ENCODE measurements around the gene TIPRL. TPM values are rescaled to one million over a fixed set of nuclear protein-coding genes. Genes with fewer than 3 reads are reported as not detected.
A peak's percentile ranks its signal among the peaks of the same experiment; 100 is the strongest.
"Not testable (repeated sequence)": the region's sequence is repeated elsewhere in the genome, so short reads cannot be mapped to it uniquely, and the experiment has no call there.

The TIPRL gene
- total RNA-seq, 1 experiment from 2014 or later = 68.5 TPM

GRCh38 chr1:168145184-168146159 is 33.3 kb upstream of the TIPRL start:
- Histone ChIP-seq H3K27me3 (replicated peaks) (no peaks in the 10 kb centered on the region), H3K9me3 (replicated peaks) (no peaks in the 10 kb centered on the region), H3K4me1 (replicated peaks) (no peaks in the 10 kb centered on the region), H3K36me3 (no peaks in the 10 kb centered on the region), H3K27ac (no peak overlapping the region), H3K4me3 (no peak overlapping the region)
- DNase-seq (ENCODE audit: low read depth in 1 of 2, low spot score in 2 of 2) = peak; percentile 66 to 83

GRCh38 chr1:168146160-168146539 is 32.6 kb upstream of the TIPRL start:
- no peak for DNase-seq (ENCODE audit: low read depth in 1 of 2, low spot score in 2 of 2)
- no peak overlapping the region for H3K4me3 ChIP-seq
- H3K9me3 ChIP-seq (replicated peaks) = no peaks in the 10 kb centered on the region
- no peaks in the 10 kb centered on the region for H3K36me3 ChIP-seq
- H3K27me3 ChIP-seq (replicated peaks) = no peaks in the 10 kb centered on the region
- H3K27ac ChIP-seq = no peak overlapping the region
- H3K4me1 ChIP-seq (replicated peaks) = no peaks in the 10 kb centered on the region

GRCh38 chr1:168146626-168147025 is 32.1 kb upstream of the TIPRL start:
- H3K27me3 ChIP-seq (replicated peaks) = no peaks in the 10 kb centered on the region

GRCh38 chr1:168148916-168149315 is 29.8 kb upstream of the TIPRL start:
- no peak overlapping the region for H3K27ac ChIP-seq
- no peak overlapping the region for H3K4me3 ChIP-seq
- no peaks in the 10 kb centered on the region for H3K36me3 ChIP-seq
- H3K27me3 ChIP-seq (replicated peaks) = no peaks in the 10 kb centered on the region
- H3K4me1 ChIP-seq (replicated peaks) = no peaks in the 10 kb centered on the region
- no peak for DNase-seq (ENCODE audit: low read depth in 1 of 2, low spot score in 2 of 2)
- H3K9me3 ChIP-seq (replicated peaks) = no peaks in the 10 kb centered on the region

More at GRCh38 chr1:168146626-168147025, 32.1 kb upstream of the TIPRL start:
- Histone ChIP-seq H3K27ac (no peak overlapping the region), H3K4me3 (no peak overlapping the region), H3K4me1 (replicated peaks) (no peaks in the 10 kb centered on the region), H3K36me3 (no peaks in the 10 kb centered on the region), H3K9me3 (replicated peaks) (no peaks in the 10 kb centered on the region)
- no peak for DNase-seq (ENCODE audit: low read depth in 1 of 2, low spot score in 2 of 2)

GRCh38 chr1:168150283-168150682 is 28.5 kb upstream of the TIPRL start:
- no peak for DNase-seq (ENCODE audit: low read depth in 1 of 2, low spot score in 2 of 2)
- H3K36me3 ChIP-seq = no peaks in the 10 kb centered on the region
- no peaks in the 10 kb centered on the region for H3K27me3 ChIP-seq (replicated peaks)
- H3K4me1 ChIP-seq (replicated peaks) = no peaks in the 10 kb centered on the region
- H3K9me3 ChIP-seq (replicated peaks) = no peaks in the 10 kb centered on the region
- no peak overlapping the region for H3K27ac ChIP-seq
- H3K4me3 ChIP-seq = no peak overlapping the region

GRCh38 chr1:168151935-168152334 is 26.8 kb upstream of the TIPRL start:
- H3K4me1 ChIP-seq (replicated peaks) = no peaks in the 10 kb centered on the region
- H3K36me3 ChIP-seq = no peaks in the 10 kb centered on the region
- H3K27me3 ChIP-seq (replicated peaks) = no peaks in the 10 kb centered on the region
- H3K27ac ChIP-seq = no peak overlapping the region
- H3K9me3 ChIP-seq (replicated peaks) = no peaks in the 10 kb centered on the region
- no peak overlapping the region for H3K4me3 ChIP-seq
- no peak for DNase-seq (ENCODE audit: low read depth in 1 of 2, low spot score in 2 of 2)

- H3K36me3 ChIP-seq; H3K4me1 ChIP-seq (replicated peaks); H3K27me3 ChIP-seq (replicated peaks); H3K9me3 ChIP-seq (replicated peaks); DNase-seq (ENCODE audit: low read depth in 1 of 2, low spot score in 2 of 2); H3K27ac ChIP-seq; H3K4me3 ChIP-seq: not testable (repeated sequence)
These were observed 24.1 kb upstream of the TIPRL start for GRCh38 chr1:168154707-168155106.

- H3K27me3 ChIP-seq (replicated peaks) = no peaks in the 10 kb centered on the region
- H3K36me3 ChIP-seq = no peaks in the 10 kb centered on the region
- H3K27ac ChIP-seq = no peak overlapping the region
- no peak overlapping the region for H3K4me3 ChIP-seq
- H3K9me3 ChIP-seq (replicated peaks) = no peaks in the 10 kb centered on the region; the same call in 1 of the 2 replicates
- DNase-seq (ENCODE audit: low read depth in 1 of 2, low spot score in 2 of 2) = no peak
- H3K4me1 ChIP-seq (replicated peaks) = no peaks in the 10 kb centered on the region
These were observed 22.9 kb upstream of the TIPRL start for GRCh38 chr1:168155910-168156309.

GRCh38 chr1:168157638-168158037 is 21.1 kb upstream of the TIPRL start:
- Histone ChIP-seq H3K27me3 (replicated peaks) (no peaks in the 10 kb centered on the region), H3K9me3 (replicated peaks) (peaks cover 2% of the 10 kb centered on the region; the same call in 1 of the 2 replicates), H3K4me3 (no peak overlapping the region), H3K36me3 (no peaks in the 10 kb centered on the region), H3K4me1 (replicated peaks) (no peaks in the 10 kb centered on the region), H3K27ac (no peak overlapping the region)
- no peak for DNase-seq (ENCODE audit: low read depth in 1 of 2, low spot score in 2 of 2)

- no peak for DNase-seq (ENCODE audit: low read depth in 1 of 2, low spot score in 2 of 2)
These were observed 19.5 kb upstream of the TIPRL start for GRCh38 chr1:168159251-168159650.

GRCh38 chr1:168159979-168160378 is 18.8 kb upstream of the TIPRL start:
- H3K36me3 ChIP-seq = no peaks in the 10 kb centered on the region
- no peak overlapping the region for H3K4me3 ChIP-seq
- H3K27me3 ChIP-seq (replicated peaks) = no peaks in the 10 kb centered on the region
- DNase-seq (ENCODE audit: low read depth in 1 of 2, low spot score in 2 of 2) = no peak
- H3K4me1 ChIP-seq (replicated peaks) = no peaks in the 10 kb centered on the region
- H3K27ac ChIP-seq = no peak overlapping the region
- peaks cover 2% of the 10 kb centered on the region; the same call in 1 of the 2 replicates for H3K9me3 ChIP-seq (replicated peaks)

More at GRCh38 chr1:168159251-168159650, 19.5 kb upstream of the TIPRL start:
- no peaks in the 10 kb centered on the region for H3K36me3 ChIP-seq
- H3K9me3 ChIP-seq (replicated peaks) = peaks cover 2% of the 10 kb centered on the region; the same call in 1 of the 2 replicates
- H3K4me1 ChIP-seq (replicated peaks) = no peaks in the 10 kb centered on the region
- H3K27me3 ChIP-seq (replicated peaks) = no peaks in the 10 kb centered on the region
- no peak overlapping the region for H3K4me3 ChIP-seq
- H3K27ac ChIP-seq = no peak overlapping the region

- no peak for DNase-seq (ENCODE audit: low read depth in 1 of 2, low spot score in 2 of 2)
- Histone ChIP-seq H3K27me3 (replicated peaks) (no peaks in the 10 kb centered on the region), H3K4me1 (replicated peaks) (no peaks in the 10 kb centered on the region), H3K4me3 (no peak overlapping the region), H3K27ac (no peak overlapping the region), H3K9me3 (replicated peaks) (peaks cover 2% of the 10 kb centered on the region; the same call in 1 of the 2 replicates), H3K36me3 (no peaks in the 10 kb centered on the region)
These were observed 17.3 kb upstream of the TIPRL start for GRCh38 chr1:168161459-168161858.

- H3K27ac ChIP-seq = no peak overlapping the region
- no peaks in the 10 kb centered on the region for H3K27me3 ChIP-seq (replicated peaks)
- H3K4me3 ChIP-seq = no peak overlapping the region
- no peaks in the 10 kb centered on the region for H3K4me1 ChIP-seq (replicated peaks)
- H3K36me3 ChIP-seq = no peaks in the 10 kb centered on the region
- 0 out of 2 replicates have a peak, but pooled peaks cover 2% of the 10 kb centered on the region for H3K9me3 ChIP-seq (replicated peaks)
- DNase-seq (ENCODE audit: low read depth in 1 of 2, low spot score in 2 of 2) = no peak
These were observed 15.1 kb upstream of the TIPRL start for GRCh38 chr1:168163670-168164069.

- Histone ChIP-seq H3K4me1 (replicated peaks) (no peaks in the 10 kb centered on the region), H3K9me3 (replicated peaks) (0 out of 2 replicates have a peak, but pooled peaks cover 2% of the 10 kb centered on the region), H3K27ac (no peak overlapping the region), H3K4me3 (no peak overlapping the region), H3K36me3 (no peaks in the 10 kb centered on the region), H3K27me3 (replicated peaks) (no peaks in the 10 kb centered on the region)
- no peak for DNase-seq (ENCODE audit: low read depth in 1 of 2, low spot score in 2 of 2)
These were observed 14.0 kb upstream of the TIPRL start for GRCh38 chr1:168164771-168165170.
